Mucosa of stomach (tissue), 1 donor: ENCODE results near the gene PRKG1.

Source experiments
- H3K27me3 ChIP-seq: one replicate; pipeline ENCODE4 v1.7.0; 2013; ENCODE audit warnings: mild to moderate bottlenecking, low read length; ENCODE audit not compliant: control insufficient read depth, insufficient read depth
- H3K36me3 ChIP-seq: one replicate; pipeline ENCODE4 v1.7.0; 2013; ENCODE audit warnings: low read length; ENCODE audit not compliant: control insufficient read depth, insufficient read depth
- H3K4me1 ChIP-seq: one replicate; pipeline ENCODE4 v1.7.0; 2013; ENCODE audit warnings: mild to moderate bottlenecking, low read length; ENCODE audit not compliant: control insufficient read depth, insufficient read depth
- H3K4me3 ChIP-seq: one replicate; pipeline ENCODE4 v1.7.0; 2013; ENCODE audit warnings: low read length
- H3K9ac ChIP-seq: one replicate; pipeline ENCODE4 v1.7.0; 2013; ENCODE audit warnings: mild to moderate bottlenecking, low read length, moderate library complexity
- H3K9me3 ChIP-seq: one replicate; pipeline ENCODE4 v1.7.0; 2013; ENCODE audit warnings: mild to moderate bottlenecking, low read length, moderate library complexity; ENCODE audit not compliant: control insufficient read depth
- donor health status: Pancreatic carcinoma.

Gene PRKG1

GRCh38 chr10:51077507-51077906 is 3.2 kb downstream of the PRKG1 start:
- Histone ChIP-seq H3K27me3 (peaks cover 24% of the 10 kb centered on the region), H3K9me3 (no peaks in the 10 kb centered on the region)

GRCh38 chr10:51079331-51079730 is 5.0 kb downstream of the PRKG1 start:
- H3K9me3 ChIP-seq: no peaks in the 10 kb centered on the region
- H3K27me3 ChIP-seq: peaks cover 11% of the 10 kb centered on the region
- H3K36me3 ChIP-seq: no peaks in the 10 kb centered on the region
- no peak overlapping the region for H3K4me3 ChIP-seq
- no peak overlapping the region for H3K9ac ChIP-seq
- H3K4me1 ChIP-seq: no peaks in the 10 kb centered on the region

More at GRCh38 chr10:51077507-51077906, 3.2 kb downstream of the PRKG1 start:
- H3K4me3 ChIP-seq: no peak overlapping the region
- no peaks in the 10 kb centered on the region for H3K4me1 ChIP-seq
- no peak overlapping the region for H3K9ac ChIP-seq
- no peaks in the 10 kb centered on the region for H3K36me3 ChIP-seq

GRCh38 chr10:51079766-51080165 is 5.5 kb downstream of the PRKG1 start:
- no peaks in the 10 kb centered on the region for H3K9me3 ChIP-seq
- peaks cover 10% of the 10 kb centered on the region for H3K27me3 ChIP-seq
- no peaks in the 10 kb centered on the region for H3K36me3 ChIP-seq
- no peak overlapping the region for H3K4me3 ChIP-seq
- H3K4me1 ChIP-seq: no peaks in the 10 kb centered on the region
- H3K9ac ChIP-seq: no peak overlapping the region

GRCh38 chr10:51080311-51081006 is 6.2 kb downstream of the PRKG1 start:
- no peak overlapping the region for H3K9ac ChIP-seq
- peaks cover 4% of the 10 kb centered on the region for H3K27me3 ChIP-seq
- H3K4me3 ChIP-seq: no peak overlapping the region
- no peaks in the 10 kb centered on the region for H3K36me3 ChIP-seq
- no peaks in the 10 kb centered on the region for H3K9me3 ChIP-seq
- no peaks in the 10 kb centered on the region for H3K4me1 ChIP-seq

DNA sequence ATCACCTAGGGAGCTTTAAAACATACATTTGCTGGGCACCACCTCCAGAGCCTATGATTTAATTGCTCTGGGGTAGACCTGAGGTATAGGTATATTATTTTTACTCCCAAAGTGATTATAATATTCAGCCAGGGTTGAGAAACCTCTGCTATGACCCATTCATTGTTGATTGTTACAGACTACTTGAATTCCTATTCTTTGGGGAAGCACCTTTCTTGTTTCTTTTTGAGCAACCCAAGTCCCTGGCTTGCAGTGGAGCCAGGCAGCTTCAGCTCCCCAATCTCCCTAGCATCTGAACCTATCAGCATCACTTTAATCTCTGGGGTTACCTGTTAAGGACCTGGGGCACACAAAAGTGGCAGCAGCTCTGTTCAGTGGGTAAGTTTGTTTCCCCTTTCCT is 8.6 kb downstream of the PRKG1 start:
- no peaks in the 10 kb centered on the region for H3K4me1 ChIP-seq
- H3K4me3 ChIP-seq: no peak overlapping the region
- no peak overlapping the region for H3K9ac ChIP-seq
- no peaks in the 10 kb centered on the region for H3K36me3 ChIP-seq
- no peaks in the 10 kb centered on the region for H3K9me3 ChIP-seq
- no peaks in the 10 kb centered on the region for H3K27me3 ChIP-seq

DNA sequence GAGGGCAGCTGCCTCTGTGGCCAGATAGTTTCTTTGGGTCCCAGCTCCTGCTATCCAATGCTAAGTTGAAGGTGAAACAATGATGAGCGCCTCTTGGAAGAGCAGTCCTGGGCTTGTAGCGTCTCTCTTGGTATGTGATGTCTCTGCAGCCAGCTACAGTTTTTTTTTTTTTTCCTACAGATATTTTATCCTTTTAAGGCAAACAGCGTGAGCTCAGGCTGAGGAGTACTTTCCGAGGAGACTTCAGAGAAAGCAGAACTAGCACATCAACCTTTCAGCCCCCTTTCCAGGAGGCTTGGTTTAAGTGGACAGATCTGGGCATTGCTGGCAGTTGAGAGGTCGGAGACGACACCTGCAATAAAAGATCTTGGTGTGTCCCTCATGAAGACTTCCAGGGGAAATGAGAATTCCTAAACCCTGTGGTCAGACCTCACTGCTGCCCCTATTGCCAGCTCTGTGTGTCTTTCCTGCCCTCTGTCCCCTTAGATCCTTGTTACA is 9.1 kb downstream of the PRKG1 start:
- H3K4me3 ChIP-seq: no peak overlapping the region
- H3K9me3 ChIP-seq: no peaks in the 10 kb centered on the region
- H3K36me3 ChIP-seq: no peaks in the 10 kb centered on the region
- no peaks in the 10 kb centered on the region for H3K27me3 ChIP-seq
- no peak overlapping the region for H3K9ac ChIP-seq
- H3K4me1 ChIP-seq: no peaks in the 10 kb centered on the region

DNA sequence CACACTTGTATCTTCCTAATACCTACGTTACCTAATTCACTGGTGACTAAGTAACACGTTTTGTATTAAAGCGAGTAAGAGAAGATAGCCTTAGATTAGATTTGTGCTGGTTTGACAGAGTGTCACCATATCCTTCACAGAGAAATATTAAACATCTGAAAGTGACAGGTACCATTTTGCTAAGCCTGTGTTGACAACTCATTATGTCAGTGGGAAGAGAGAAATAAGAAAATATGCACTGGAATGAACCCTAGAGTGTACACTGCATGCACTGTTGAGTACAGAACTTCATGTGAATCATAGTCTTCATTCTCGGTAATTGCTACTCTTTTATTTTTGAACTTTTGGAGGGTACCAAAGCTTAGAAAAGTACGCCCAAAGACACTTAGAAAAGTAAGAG is 10.9 kb downstream of the PRKG1 start:
- Histone ChIP-seq H3K27me3 (no peaks in the 10 kb centered on the region), H3K9ac (no peak overlapping the region), H3K4me1 (no peaks in the 10 kb centered on the region), H3K9me3 (no peaks in the 10 kb centered on the region), H3K4me3 (no peak overlapping the region), H3K36me3 (no peaks in the 10 kb centered on the region)

DNA sequence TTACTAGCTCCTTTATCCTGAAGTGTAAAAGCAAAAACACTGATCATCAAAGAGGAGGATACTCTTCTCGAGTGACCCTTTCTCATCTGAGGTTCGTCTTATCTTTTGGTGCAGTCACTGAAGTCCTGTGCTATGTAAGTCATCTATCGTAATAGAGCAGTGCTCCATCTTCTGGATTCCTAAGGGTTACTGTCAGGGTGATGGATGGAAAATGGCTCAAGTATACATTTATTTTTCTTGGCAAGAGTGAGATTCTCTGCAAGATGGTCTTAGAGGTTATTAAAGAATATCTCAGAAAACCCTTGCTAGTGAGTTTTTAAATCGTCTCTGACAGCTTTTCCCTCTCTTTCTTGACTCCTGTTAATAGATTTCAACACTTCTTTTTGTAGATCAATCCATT is 12.4 kb downstream of the PRKG1 start:
- no peak overlapping the region for H3K4me3 ChIP-seq
- no peaks in the 10 kb centered on the region for H3K9me3 ChIP-seq
- no peak overlapping the region for H3K9ac ChIP-seq
- H3K36me3 ChIP-seq: no peaks in the 10 kb centered on the region
- no peaks in the 10 kb centered on the region for H3K27me3 ChIP-seq
- H3K4me1 ChIP-seq: no peaks in the 10 kb centered on the region

- Histone ChIP-seq H3K4me1 (no peaks in the 10 kb centered on the region), H3K36me3 (no peaks in the 10 kb centered on the region), H3K27me3 (no peaks in the 10 kb centered on the region), H3K9me3 (no peaks in the 10 kb centered on the region), H3K4me3 (no peak overlapping the region), H3K9ac (no peak overlapping the region)
Observed at GRCh38 chr10:51087114-51087513, 12.8 kb downstream of the PRKG1 start.

DNA sequence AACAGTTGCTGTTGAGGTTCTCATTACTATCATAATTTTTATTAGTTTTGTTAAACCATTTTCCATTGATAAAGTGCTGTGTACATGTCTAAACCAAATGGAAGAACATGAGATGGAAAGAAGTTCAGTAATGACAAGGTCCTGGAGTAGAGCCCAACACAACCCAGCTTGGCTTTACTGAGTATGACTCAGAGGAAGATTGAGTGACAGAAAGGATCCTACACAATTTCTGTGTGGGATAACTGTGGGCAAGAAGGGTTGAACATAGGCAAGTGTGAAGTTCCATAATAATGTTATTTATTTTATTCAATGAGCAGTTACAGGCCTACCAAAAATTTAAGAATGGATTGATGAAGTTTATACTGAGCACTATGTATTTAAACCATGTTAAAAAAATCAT is 15.9 kb downstream of the PRKG1 start:
- Histone ChIP-seq H3K4me3 (no peak overlapping the region), H3K36me3 (no peaks in the 10 kb centered on the region), H3K27me3 (no peaks in the 10 kb centered on the region), H3K4me1 (no peaks in the 10 kb centered on the region), H3K9ac (no peak overlapping the region), H3K9me3 (no peaks in the 10 kb centered on the region)

- Histone ChIP-seq H3K4me1 (no peaks in the 10 kb centered on the region), H3K4me3 (no peak overlapping the region), H3K36me3 (no peaks in the 10 kb centered on the region), H3K9ac (no peak overlapping the region), H3K9me3 (no peaks in the 10 kb centered on the region), H3K27me3 (no peaks in the 10 kb centered on the region)
Observed at GRCh38 chr10:51092402-51092801, 18.1 kb downstream of the PRKG1 start.

DNA sequence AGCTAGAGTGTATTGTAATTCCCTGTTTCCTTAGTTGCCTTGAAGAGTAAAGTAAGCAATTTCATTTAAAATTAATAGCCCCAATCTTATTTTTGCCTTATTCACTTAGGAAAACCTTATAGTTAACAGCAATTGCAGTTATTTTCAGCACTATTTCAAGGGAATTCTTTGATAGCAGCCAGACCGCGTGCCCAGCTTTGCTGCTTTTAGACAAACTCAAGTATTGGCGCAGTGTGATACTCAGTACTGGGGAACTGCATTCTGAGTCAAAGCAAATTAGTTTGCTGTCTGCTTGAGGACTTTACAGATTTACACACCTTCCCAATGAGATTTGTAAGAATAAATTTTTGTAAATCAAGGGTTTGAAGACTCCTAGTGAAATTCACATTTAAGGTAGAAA is 21.2 kb downstream of the PRKG1 start:
- Histone ChIP-seq H3K4me1 (no peaks in the 10 kb centered on the region), H3K9ac (no peak overlapping the region), H3K36me3 (no peaks in the 10 kb centered on the region), H3K9me3 (no peaks in the 10 kb centered on the region), H3K27me3 (no peaks in the 10 kb centered on the region), H3K4me3 (no peak overlapping the region)

DNA sequence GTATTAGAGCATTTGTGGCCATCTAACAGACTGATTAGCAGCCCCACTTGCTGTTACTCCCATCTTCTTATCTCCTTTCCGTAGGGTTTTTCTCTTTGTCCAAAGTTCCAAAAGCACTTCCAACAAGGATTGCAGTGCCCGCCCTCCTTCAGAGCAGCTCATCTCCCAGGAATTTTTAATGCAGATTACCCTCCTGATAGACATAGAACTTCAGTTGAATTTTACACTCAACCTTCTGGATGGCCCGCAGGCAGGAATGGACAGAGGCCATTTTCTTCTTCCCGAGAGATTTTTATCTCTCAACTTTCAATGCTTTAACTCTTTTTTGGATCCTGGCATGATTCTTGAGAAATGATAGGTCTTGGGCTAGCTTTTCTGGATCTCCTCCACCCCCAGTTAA is 23.3 kb downstream of the PRKG1 start:
- Histone ChIP-seq H3K9me3 (no peaks in the 10 kb centered on the region), H3K4me3 (no peak overlapping the region), H3K4me1 (no peaks in the 10 kb centered on the region), H3K27me3 (no peaks in the 10 kb centered on the region), H3K9ac (no peak overlapping the region), H3K36me3 (no peaks in the 10 kb centered on the region)
